Forelimb muscle (tissue), 1 donor: ENCODE data around the gene OR11G2. TPM values are rescaled to one million over a fixed set of nuclear protein-coding genes. Genes with fewer than 3 reads are reported as not detected.
"Not testable (repeated sequence)": the region's sequence is repeated elsewhere in the genome, so short reads cannot be mapped to it uniquely, and the experiment has no call there.

Source experiments
- DNase-seq: peaks from one replicate; pipeline ENCODE4 v3.0.0-alpha.2; 2013; ENCODE audit warnings: low read depth
- polyA plus RNA-seq: library from polyadenylated mRNA; unstranded; fragments of 120-200 nt; gene quantifications from one replicate; pipeline ENCODE4 v1.2.1, GENCODE V29; 2013; ENCODE audit not compliant: insufficient read length

OR11G2 gene
- polyA plus RNA-seq, 1 donor: 0.04 TPM

GRCh38 chr14:20223410-20223809 is 32.7 kb downstream of the OR11G2 start, which contains the start of gene OR11H6:
OR11H6 (plus strand) TSS chr14:20223710; CDS start chr14:20223710, 0 bp downstream.
- no peak for DNase-seq

- no peak for DNase-seq
These were observed 38.0 kb downstream of the OR11G2 start, which contains the start of gene OR11H7 for GRCh38 chr14:20228681-20229080. OR11H7 (plus strand) TSS chr14:20228981.

- DNase-seq: not testable (repeated sequence)
These were observed 44.7 kb downstream of the OR11G2 start for GRCh38 chr14:20235415-20235814.

GRCh38 chr14:20247646-20248246 is 57.0 kb downstream of the OR11G2 start:
- no peak for DNase-seq

Other genes with a start within 250 kb of the OR11G2 start
- not detected for gene OR4K15, start 215.3 kb upstream of the OR11G2 start, polyA plus RNA-seq
- not detected for gene OR4Q2, start 188.7 kb upstream of the OR11G2 start, polyA plus RNA-seq
- not detected for gene OR4K14, start 171.6 kb upstream of the OR11G2 start, polyA plus RNA-seq
- 0.03 TPM for gene OR4K13, start 154.9 kb upstream of the OR11G2 start, polyA plus RNA-seq
- not detected for gene OR4L1, start 130.9 kb upstream of the OR11G2 start, polyA plus RNA-seq
- gene OR4K17, start 80.2 kb upstream of the OR11G2 start, polyA plus RNA-seq: 0.03 TPM
- gene OR4N5, start 52.1 kb upstream of the OR11G2 start, polyA plus RNA-seq: not detected
- gene OR11H6, start 32.8 kb downstream of the OR11G2 start, polyA plus RNA-seq: not detected
- 0.29 TPM for gene OR11H7, start 38.1 kb downstream of the OR11G2 start, polyA plus RNA-seq
- gene OR11H4, start 48.4 kb downstream of the OR11G2 start, polyA plus RNA-seq: not detected
- 11.4 TPM for gene TTC5, start 115.1 kb downstream of the OR11G2 start, polyA plus RNA-seq
- gene CCNB1IP1, start 142.4 kb downstream of the OR11G2 start, polyA plus RNA-seq: 62.2 TPM
- 34.2 TPM for gene PARP2, start 152.7 kb downstream of the OR11G2 start, polyA plus RNA-seq
- gene TEP1, start 222.6 kb downstream of the OR11G2 start, polyA plus RNA-seq: 18.3 TPM
- 1.1 TPM for gene KLHL33, start 245.3 kb downstream of the OR11G2 start, polyA plus RNA-seq